Endothelial cell (in vitro differentiated cells): ENCODE measurements around the gene SLC35A4. TPM values are rescaled to one million over a fixed set of nuclear protein-coding genes. Genes with fewer than 3 reads are reported as not detected.

Source experiments
- DNase-seq: peaks from one replicate; pipeline ENCODE4 v3.0.0; 2021; ENCODE audit warnings: low spot score
- H3K27ac Mint-ChIP-seq: one replicate; pipeline ENCODE4 v1.8.0; 2021; ENCODE audit warnings: mixed read lengths, inconsistent platforms; ENCODE audit not compliant: unreplicated experiment
- H3K27me3 Mint-ChIP-seq: one replicate; pipeline ENCODE4 v1.8.0; 2021; ENCODE audit warnings: mild to moderate bottlenecking, moderate library complexity, mixed read lengths, inconsistent platforms; ENCODE audit not compliant: unreplicated experiment
- H3K36me3 Mint-ChIP-seq: one replicate; pipeline ENCODE4 v1.8.0; 2021; ENCODE audit warnings: mild to moderate bottlenecking, low read depth, mixed read lengths, inconsistent platforms; ENCODE audit not compliant: unreplicated experiment
- H3K4me1 Mint-ChIP-seq: one replicate; pipeline ENCODE4 v1.8.0; 2021; ENCODE audit warnings: mild to moderate bottlenecking, mixed read lengths, inconsistent platforms; ENCODE audit not compliant: unreplicated experiment
- H3K4me3 Mint-ChIP-seq: one replicate; pipeline ENCODE4 v1.8.0; 2021; ENCODE audit warnings: mild to moderate bottlenecking, mixed read lengths, inconsistent platforms; ENCODE audit not compliant: unreplicated experiment
- H3K9me3 Mint-ChIP-seq: one replicate; pipeline ENCODE4 v1.8.0; 2021; ENCODE audit warnings: mixed read lengths, inconsistent platforms; ENCODE audit not compliant: unreplicated experiment
- total RNA-seq: library from RNA; stranded (reverse); fragmentation: NEBNext Ultra II Directional; extraction: Animal tissue kit (Norgen Biotek cat#: 25700); gene quantifications from one replicate; pipeline ENCODE4 v1.2.1, GENCODE V29; 2021; ENCODE audit not compliant: unreplicated experiment
- TF ChIP-seq, protein P1 (sequence below): fragments of 200-600 bp; sonication (generic); IDR thresholded peaks from one replicate; pipeline ENCODE4 v1.5.0; 2021; ENCODE audit warnings: antibody characterized with exemption; ENCODE audit not compliant: unreplicated experiment

SLC35A4 gene
- total RNA-seq, 1 donor from 2014 or later = 91.2 TPM

DNA sequence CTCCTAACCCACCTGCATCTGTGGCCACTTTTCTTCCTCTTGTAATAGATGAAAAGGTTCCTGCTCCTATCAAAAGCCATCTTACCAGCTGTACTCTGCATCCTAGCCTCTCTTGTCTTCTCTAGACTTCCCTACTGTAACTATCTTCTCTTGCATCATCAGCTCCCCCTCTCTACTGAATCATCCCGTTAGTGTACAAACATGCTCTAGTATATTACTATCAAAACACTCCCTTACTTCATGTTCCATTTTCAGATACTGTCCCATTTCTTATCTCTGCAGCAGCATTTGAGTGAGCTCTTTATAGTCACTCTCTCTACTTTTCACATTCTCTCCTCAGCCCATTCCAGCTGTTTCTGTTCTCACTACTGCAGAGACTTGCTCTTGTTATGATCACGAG lies 10.2 kb upstream of the SLC35A4 start:
- no peak overlapping the region for H3K4me3 Mint-ChIP-seq
- H3K9me3 Mint-ChIP-seq = no peaks in the 10 kb centered on the region
- H3K27ac Mint-ChIP-seq = no peak overlapping the region
- peaks cover 28% of the 10 kb centered on the region for H3K4me1 Mint-ChIP-seq
- TF ChIP-seq, protein P1, sequence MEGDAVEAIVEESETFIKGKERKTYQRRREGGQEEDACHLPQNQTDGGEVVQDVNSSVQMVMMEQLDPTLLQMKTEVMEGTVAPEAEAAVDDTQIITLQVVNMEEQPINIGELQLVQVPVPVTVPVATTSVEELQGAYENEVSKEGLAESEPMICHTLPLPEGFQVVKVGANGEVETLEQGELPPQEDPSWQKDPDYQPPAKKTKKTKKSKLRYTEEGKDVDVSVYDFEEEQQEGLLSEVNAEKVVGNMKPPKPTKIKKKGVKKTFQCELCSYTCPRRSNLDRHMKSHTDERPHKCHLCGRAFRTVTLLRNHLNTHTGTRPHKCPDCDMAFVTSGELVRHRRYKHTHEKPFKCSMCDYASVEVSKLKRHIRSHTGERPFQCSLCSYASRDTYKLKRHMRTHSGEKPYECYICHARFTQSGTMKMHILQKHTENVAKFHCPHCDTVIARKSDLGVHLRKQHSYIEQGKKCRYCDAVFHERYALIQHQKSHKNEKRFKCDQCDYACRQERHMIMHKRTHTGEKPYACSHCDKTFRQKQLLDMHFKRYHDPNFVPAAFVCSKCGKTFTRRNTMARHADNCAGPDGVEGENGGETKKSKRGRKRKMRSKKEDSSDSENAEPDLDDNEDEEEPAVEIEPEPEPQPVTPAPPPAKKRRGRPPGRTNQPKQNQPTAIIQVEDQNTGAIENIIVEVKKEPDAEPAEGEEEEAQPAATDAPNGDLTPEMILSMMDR = no peak
- peaks cover 49% of the 10 kb centered on the region for H3K36me3 Mint-ChIP-seq
- DNase-seq = no peak
- peaks cover 14% of the 10 kb centered on the region for H3K27me3 Mint-ChIP-seq

DNA sequence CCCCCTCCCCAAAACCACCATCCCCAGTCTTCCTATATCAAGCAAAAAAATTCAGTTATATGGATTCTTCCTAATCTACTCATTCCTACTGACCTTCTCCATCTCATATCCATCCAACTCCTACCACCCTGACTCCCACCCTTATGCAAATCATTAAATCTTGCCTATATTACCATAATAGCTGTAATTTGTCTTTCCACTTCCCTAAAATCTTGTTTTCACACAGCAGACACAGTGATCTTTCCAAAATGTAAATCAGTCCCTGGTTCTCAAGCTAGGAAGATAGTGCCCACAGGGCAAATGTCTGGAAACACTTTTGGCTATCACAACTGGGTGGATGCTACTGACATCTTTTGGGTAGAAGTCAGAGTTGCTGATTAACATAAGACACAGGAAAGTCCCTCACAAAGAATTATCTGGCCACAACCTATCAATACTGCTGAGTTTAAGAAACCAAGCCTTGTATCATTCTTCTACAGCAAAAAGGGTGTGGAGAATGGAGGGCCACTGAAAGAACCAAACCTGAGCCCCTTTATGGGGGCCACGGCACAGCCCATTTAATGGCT lies 8.8 kb upstream of the SLC35A4 start:
- H3K27me3 Mint-ChIP-seq = peaks cover 12% of the 10 kb centered on the region
- peaks cover 39% of the 10 kb centered on the region for H3K36me3 Mint-ChIP-seq
- peaks cover 21% of the 10 kb centered on the region for H3K4me1 Mint-ChIP-seq
- TF ChIP-seq, protein P1 = no peak
- no peaks in the 10 kb centered on the region for H3K9me3 Mint-ChIP-seq
- peak overlapping the region; percentile 28 for H3K27ac Mint-ChIP-seq
- DNase-seq = no peak
- peak overlapping the region; percentile 17 for H3K4me3 Mint-ChIP-seq

DNA sequence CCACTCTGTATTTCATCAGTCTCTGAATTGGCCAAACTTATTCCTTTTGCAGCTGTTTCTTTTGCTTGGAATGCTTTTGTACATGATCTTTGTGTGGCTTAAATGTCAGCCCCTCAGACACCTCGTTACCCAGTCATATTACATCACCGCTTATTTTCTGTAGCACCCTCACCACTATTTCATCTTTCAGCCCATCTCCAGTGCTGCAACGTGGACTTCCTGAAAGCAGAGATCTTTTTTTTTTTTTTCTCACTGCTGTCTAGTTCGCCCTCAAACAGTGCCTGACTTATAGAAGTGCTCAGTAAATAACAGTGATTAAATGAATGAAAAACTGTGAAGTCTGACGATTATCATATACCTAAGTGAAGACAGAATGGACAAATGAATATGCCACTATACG lies 8.2 kb upstream of the SLC35A4 start:
- H3K27ac Mint-ChIP-seq = peak overlapping the region; percentile 74
- peak overlapping the region; percentile 93 for H3K4me3 Mint-ChIP-seq
- H3K9me3 Mint-ChIP-seq = no peaks in the 10 kb centered on the region
- H3K36me3 Mint-ChIP-seq = peaks cover 37% of the 10 kb centered on the region
- TF ChIP-seq, protein P1 = no peak
- DNase-seq = no peak
- H3K4me1 Mint-ChIP-seq = peaks cover 21% of the 10 kb centered on the region
- H3K27me3 Mint-ChIP-seq = peaks cover 14% of the 10 kb centered on the region

DNA sequence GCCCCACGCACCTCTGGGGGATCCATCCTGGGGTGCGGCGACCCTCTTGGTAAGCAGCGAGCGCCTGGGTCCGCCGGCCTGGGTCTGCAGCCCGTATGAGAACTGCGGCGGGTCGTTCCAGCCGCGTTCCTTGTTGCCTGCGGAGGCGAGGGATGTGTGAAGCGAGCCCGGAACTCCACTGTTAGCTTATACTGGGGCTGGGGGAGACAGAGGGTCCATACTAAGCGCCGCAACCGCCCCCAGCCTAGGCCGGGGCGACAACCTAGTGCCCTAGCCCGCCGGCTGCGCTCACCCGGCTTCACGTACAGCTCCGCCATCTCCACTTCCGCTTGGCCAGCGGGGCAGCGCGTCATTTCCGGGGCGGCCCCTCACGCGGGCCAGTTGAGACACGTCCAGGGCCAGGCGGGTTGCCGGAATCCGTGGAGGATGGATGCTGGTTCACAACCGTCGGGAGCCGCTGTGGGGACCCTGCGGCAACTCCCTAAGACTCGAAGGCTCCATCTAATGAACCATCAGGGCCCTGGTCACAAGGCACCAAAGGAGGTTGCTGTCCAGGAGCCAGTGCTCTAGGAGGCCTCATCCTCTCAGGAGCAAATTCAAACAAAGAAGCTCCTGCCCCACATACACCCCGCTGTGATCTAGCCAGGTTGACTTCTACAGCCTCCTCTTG lies 7.4 kb upstream of the SLC35A4 start, which contains the start of gene SRA1:
SRA1 (minus strand) TSS at position 338 of the 670 bp plus-strand sequence; CDS start at position 317, 21 bp downstream.
- peaks cover 35% of the 10 kb centered on the region for H3K36me3 Mint-ChIP-seq
- H3K4me3 Mint-ChIP-seq = peak within 1 kb of the TSS; percentile 93
- H3K27ac Mint-ChIP-seq = peak within 1 kb of the TSS; percentile 77
- DNase-seq = peak; percentile 88
- H3K27me3 Mint-ChIP-seq = peaks cover 17% of the 10 kb centered on the region
- H3K4me1 Mint-ChIP-seq = peaks cover 21% of the 10 kb centered on the region
- no peaks in the 10 kb centered on the region for H3K9me3 Mint-ChIP-seq
- TF ChIP-seq, protein P1 = no peak

DNA sequence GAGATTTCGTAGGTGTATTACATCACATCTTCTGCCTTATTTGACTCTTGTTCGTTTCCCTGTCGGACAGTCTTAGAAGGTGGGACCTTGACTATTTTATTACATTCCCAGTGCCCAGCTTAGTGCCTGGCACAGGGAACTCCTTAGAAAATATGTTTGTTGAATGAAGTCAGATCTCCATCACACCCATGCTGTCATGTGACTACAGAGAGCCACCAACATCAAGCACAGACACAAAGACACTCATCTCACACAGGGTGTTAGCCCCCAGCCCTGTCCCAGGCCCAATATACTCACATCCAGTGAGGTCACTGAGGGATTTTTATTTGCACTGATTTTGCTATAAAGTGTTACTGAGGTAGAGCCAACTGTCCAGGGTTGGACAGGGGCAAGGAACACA lies 6.7 kb upstream of the SLC35A4 start:
- peaks cover 23% of the 10 kb centered on the region for H3K27me3 Mint-ChIP-seq
- no peak for DNase-seq

More for the DNA sequence above, 6.7 kb upstream of the SLC35A4 start:
- H3K36me3 Mint-ChIP-seq = peaks cover 32% of the 10 kb centered on the region
- H3K27ac Mint-ChIP-seq = peak overlapping the region; percentile 77
- no peaks in the 10 kb centered on the region for H3K9me3 Mint-ChIP-seq
- TF ChIP-seq, protein P1 = no peak
- peaks cover 23% of the 10 kb centered on the region for H3K4me1 Mint-ChIP-seq
- H3K4me3 Mint-ChIP-seq = peak overlapping the region; percentile 93
